HepG2 (cell line): Measurements from ENCODE around the gene KIR3DL2. TPM values are rescaled to one million over a fixed set of nuclear protein-coding genes. Genes with fewer than 3 reads are reported as not detected.
"Not testable (repeated sequence)": the region's sequence is repeated elsewhere in the genome, so short reads cannot be mapped to it uniquely, and the experiment has no call there.

Source experiments
- ATAC-seq: fragments of 200-7000 bp; cut with Tn5 transposase; 3 replicates; pipeline ENCODE4 v1.9.1; 2020; ENCODE audit warnings: mild to moderate bottlenecking, moderate library complexity
- BruUV-seq: library from RNA; stranded (reverse); fragments of 400-500 nt; replicated peaks from 2 replicates; lab custom pipeline; 2021; lab: Mats Ljungman, UMichigan
- CTCF ChIA-PET: fragments of 300-600 bp; formaldehyde crosslinking; extraction: SDS; loops from one replicate; lab custom pipeline; 2021; ENCODE audit warnings: low total read pairs, inconsistent platforms, low intra/inter-chr PET ratio; lab: Yijun Ruan, JAX
- POLR2A ChIA-PET: fragments of 350-600 bp; sonication (Branson Sonifier 250); formaldehyde crosslinking; loops from one replicate; lab custom pipeline; 2020; ENCODE audit warnings: antibody characterized with exemption, inconsistent platforms; lab: Yijun Ruan, JAX
- DNase-seq: peaks from one replicate; pipeline ENCODE4 v3.0.0-alpha.2; 2015; ENCODE audit warnings: low spot score
- FAIRE-seq: peaks from 3 replicates; lab custom pipeline; 2011; peaks lifted over from hg19 to GRCh38; lab: Jason Lieb, UNC
- H2AFZ ChIP-seq: one replicate; pipeline ENCODE4 v1.6.1; 2011; ENCODE audit warnings: low read length, inconsistent platforms
- H3K27ac ChIP-seq: fragments of 300-600 bp; 3 replicates; pipeline ENCODE4 v1.8.0; 2011; ENCODE audit warnings: mixed run types, mild to moderate bottlenecking, mixed read lengths, low read length, inconsistent platforms; ENCODE audit not compliant: insufficient read depth; ENCODE audit errors: extremely low read length
- H3K27me3 ChIP-seq, 2 experiments: fragments of 200-600 bp in 1 of 2; 2 replicates in 1 of 2; 3 replicates in 1 of 2; pipeline versions ENCODE4 v1.6.0 to v1.8.0; 2011; ENCODE audit warnings: low read length in 2 of 2, mild to moderate bottlenecking in 2 of 2, moderate library complexity in 2 of 2, inconsistent platforms in 1 of 2; ENCODE audit not compliant: insufficient read depth in 2 of 2, control insufficient read depth in 1 of 2
- H3K36me3 ChIP-seq, 2 experiments: fragments of 200-600 bp in 1 of 2; replicated peaks in 1 of 2; 2 replicates in 1 of 2; 3 replicates in 1 of 2; pipeline versions ENCODE4 v1.5.1 to v1.8.0; 2011; ENCODE audit warnings: low read length in 2 of 2, inconsistent platforms in 1 of 2; ENCODE audit not compliant: insufficient read depth in 2 of 2, control insufficient read depth in 1 of 2
- H3K4me1 ChIP-seq: 2 replicates; pipeline ENCODE4 v1.5.1; 2012; ENCODE audit warnings: low read length, inconsistent platforms; ENCODE audit not compliant: insufficient read depth
- H3K4me2 ChIP-seq: 2 replicates; pipeline ENCODE4 v1.6.0; 2011; ENCODE audit warnings: low read depth, low read length, inconsistent platforms
- H3K4me3 ChIP-seq, 3 experiments: fragments of 200-600 bp in 1 of 3; sonication (generic), shearing (Covaris generic) in 1 of 3; replicated peaks in 1 of 3; 2 replicates each; pipeline ENCODE4 v1.5.1; 2011 to 2016; ENCODE audit warnings: low read length in 3 of 3, inconsistent platforms in 2 of 3, low read depth in 2 of 3, mild to moderate bottlenecking in 2 of 3, control low read depth in 1 of 3, mixed read lengths in 1 of 3; ENCODE audit not compliant: insufficient read depth in 1 of 3
- H3K79me2 ChIP-seq: one replicate; pipeline ENCODE4 v1.6.1; 2011; ENCODE audit warnings: low read length, inconsistent platforms; ENCODE audit not compliant: insufficient read depth
- H3K9ac ChIP-seq: 2 replicates; pipeline ENCODE4 v1.6.0; 2011; ENCODE audit warnings: mild to moderate bottlenecking, low read depth, low read length, inconsistent platforms; ENCODE audit not compliant: insufficient read depth
- H3K9me3 ChIP-seq: 2 replicates; pipeline ENCODE4 v1.5.1; 2012; ENCODE audit warnings: mild to moderate bottlenecking, low read length
- H4K20me1 ChIP-seq: 2 replicates; pipeline ENCODE4 v1.6.0; 2011; ENCODE audit warnings: inconsistent platforms, mild to moderate bottlenecking, low read length, moderate library complexity; ENCODE audit not compliant: insufficient read depth
- MLLT10 ChIP-seq: sonication (generic); formaldehyde crosslinking; IDR thresholded peaks from 2 replicates; pipeline ENCODE4 v1.4.0; 2020; ENCODE audit warnings: missing genetic modification reagents
- TOPORS ChIP-seq: sonication (generic); formaldehyde crosslinking; IDR thresholded peaks from 2 replicates; pipeline ENCODE4 v1.8.0; 2023; ENCODE audit warnings: mild to moderate bottlenecking, missing genetic modification reagents
- ZBTB7A ChIP-seq: sonication (generic); formaldehyde crosslinking; IDR thresholded peaks from 2 replicates; pipeline ENCODE4 v1.8.0; 2022; ENCODE audit warnings: mild to moderate bottlenecking, missing genetic modification reagents
- ZFYVE20 ChIP-seq: sonication (generic); formaldehyde crosslinking; IDR thresholded peaks from 2 replicates; pipeline ENCODE4 v1.8.0; 2023; ENCODE audit warnings: low read depth, mild to moderate bottlenecking, moderate library complexity, missing genetic modification reagents, borderline replicate concordance
- ZNF10 ChIP-seq: sonication (generic); formaldehyde crosslinking; IDR thresholded peaks from 2 replicates; pipeline ENCODE4 v1.4.0; 2020; ENCODE audit warnings: mild to moderate bottlenecking, low read depth, missing genetic modification reagents, borderline replicate concordance
- WGBS: methylation state at CpG from one replicate; pipeline ENCODE4 v1.1.6; 2017; ENCODE audit warnings: low lambda C conversion rate; 5-methylcytosine and 5-hydroxymethylcytosine counted together
- in situ Hi-C: cut with HindIII; loops from 2 replicates; pipeline ENCODE4 v1.10.0; 2017; ENCODE audit warnings: low pct_unique_long_range_greater_than_20kb; ENCODE audit not compliant: extremely low pct_ligation_motif_present
- intact Hi-C: fragments of 100-400 bp; cut with micrococcal nuclease; formaldehyde crosslinking; loops from one replicate; pipeline ENCODE4 v1.10.0; 2022; ENCODE audit not compliant: unreplicated experiment
- polyA plus RNA-seq, 8 experiments: library from polyadenylated mRNA; depleted of rRNA in 3 of 8; stranded (reverse) in 7 of 8; unstranded in 1 of 8; fragments of >200 nt; fragmentation: Illumina TruSeq in 4 of 8; extraction: Trizol in 4 of 8; gene quantifications; 2 replicates each; pipeline versions ENCODE4 v1.2.1 to v1.2.3, GENCODE V29; 2011 to 2016; ENCODE audit warnings: low read depth in 4 of 8, missing spikeins in 1 of 8, mixed read lengths in 1 of 8; ENCODE audit not compliant: insufficient read depth in 1 of 8
- total RNA-seq, 5 experiments: library from RNA; depleted of rRNA; stranded (reverse); fragments of >200 nt; fragmentation: Illumina TruSeq; extraction: Trizol; gene quantifications; 2 replicates each; pipeline ENCODE4 v1.2.3, GENCODE V29; 2016; ENCODE audit warnings: low read depth in 1 of 5

KIR3DL2 gene
- total and polyA plus RNA-seq, 2 of the 13 experiments (the other 11 are each of a cell fraction or from before 2014, with no cell fraction given): not detected

DNA sequence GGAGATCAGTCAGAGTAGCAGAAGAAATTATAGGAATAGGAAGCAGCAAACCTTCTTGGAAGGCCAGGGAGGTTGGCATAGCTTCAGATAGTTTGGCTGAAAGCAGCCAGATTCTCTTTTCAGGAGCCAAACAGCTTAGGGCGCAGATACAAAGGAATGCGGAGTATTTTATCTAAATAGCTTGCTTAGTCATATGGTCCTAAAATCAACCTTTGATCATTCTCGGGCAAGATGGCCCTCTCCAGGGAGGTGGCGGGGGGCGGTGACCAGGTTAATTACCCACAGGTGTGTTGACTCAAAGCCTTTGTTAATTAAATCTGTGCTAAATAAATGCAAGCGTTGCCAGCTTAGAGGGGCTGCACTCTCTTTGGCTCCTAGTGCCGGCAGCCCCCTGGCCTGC, 43.2 kb downstream of the KIR3DL2 start:
- in situ Hi-C loops (no loop called here), intact Hi-C loops (no loop called here)
- Histone ChIP-seq H3K9ac (no peak overlapping the region), H4K20me1 (no peaks in the 10 kb centered on the region), H3K79me2 (no peaks in the 10 kb centered on the region), H3K4me1 (no peaks in the 10 kb centered on the region), H3K4me2 (no peak overlapping the region), H3K9me3 (no peaks in the 10 kb centered on the region), H2AFZ (no peak overlapping the region), H3K27ac (no peak overlapping the region), H3K27me3 (no peaks in the 10 kb centered on the region; a peak in 2 of 5 replicates), H3K4me3 (no peak overlapping the region), H3K36me3 (no peaks in the 10 kb centered on the region)
- no peak for DNase-seq
- CTCF ChIA-PET: no interaction called here
- 31% methylated on average over 7 of the region's 7 CpGs for WGBS
- no peak for FAIRE-seq
- POLR2A ChIA-PET: no interaction called here
- no peak for ATAC-seq
- no TSS peak for BruUV-seq
- TF ChIP-seq ZFYVE20 (no peak), MLLT10 (no peak), TOPORS (CRISPR knock-in tag) (no peak), ZNF10 (CRISPR knock-in tag) (no peak), ZBTB7A (no peak)

- BruUV-seq, H4K20me1 ChIP-seq, H3K4me3 ChIP-seq, H3K9ac ChIP-seq, H3K4me1 ChIP-seq, H3K27me3 ChIP-seq, H2AFZ ChIP-seq, H3K79me2 ChIP-seq, ATAC-seq, DNase-seq, FAIRE-seq, in situ Hi-C loops, H3K27ac ChIP-seq, POLR2A ChIA-PET, intact Hi-C loops, CTCF ChIA-PET, H3K9me3 ChIP-seq, H3K36me3 ChIP-seq, H3K4me2 ChIP-seq: not testable (repeated sequence)
- 63% methylated on average over 16 of the region's 16 CpGs for WGBS
Measured at GRCh38 chr19:54894106-54894505, 43.9 kb downstream of the KIR3DL2 start.
